IMR-90 (cell line): ENCODE data around the gene ELFN2.

Experiments
- BHLHE40 ChIP-seq: fragments of 150-350 bp; IDR thresholded peaks from 2 replicates; pipeline ENCODE4 v1.6.1; 2016; ENCODE audit warnings: mild to moderate bottlenecking, low read depth, low read length
- CTCF ChIP-seq: conservative IDR thresholded peaks from 2 replicates; pipeline ENCODE4 v1.5.1; 2012; ENCODE audit warnings: mild to moderate bottlenecking, low read depth, low read length, improper control_type of control experiment
- POLR2A ChIP-seq: IDR thresholded peaks from 2 replicates; pipeline ENCODE4 v1.6.1; 2012; ENCODE audit warnings: mild to moderate bottlenecking, low read depth, low read length
- RAD21 ChIP-seq: IDR thresholded peaks from 2 replicates; pipeline ENCODE4 v1.6.1; 2012; ENCODE audit warnings: low read length, improper control_type of control experiment
- USF2 ChIP-seq: fragments of 150-350 bp; IDR thresholded peaks from 2 replicates; pipeline ENCODE4 v1.6.1; 2017; ENCODE audit warnings: mild to moderate bottlenecking, antibody characterized with exemption, low read length, low read depth

- TF ChIP-seq CTCF (no peak), RAD21 (no peak), POLR2A (no peak), BHLHE40 (no peak), USF2 (no peak)
These were observed 32.9 kb downstream of the ELFN2 start for GRCh38 chr22:37394341-37394740.
